ENCODE results near the gene CRB2.

CRB2 gene

DNA sequence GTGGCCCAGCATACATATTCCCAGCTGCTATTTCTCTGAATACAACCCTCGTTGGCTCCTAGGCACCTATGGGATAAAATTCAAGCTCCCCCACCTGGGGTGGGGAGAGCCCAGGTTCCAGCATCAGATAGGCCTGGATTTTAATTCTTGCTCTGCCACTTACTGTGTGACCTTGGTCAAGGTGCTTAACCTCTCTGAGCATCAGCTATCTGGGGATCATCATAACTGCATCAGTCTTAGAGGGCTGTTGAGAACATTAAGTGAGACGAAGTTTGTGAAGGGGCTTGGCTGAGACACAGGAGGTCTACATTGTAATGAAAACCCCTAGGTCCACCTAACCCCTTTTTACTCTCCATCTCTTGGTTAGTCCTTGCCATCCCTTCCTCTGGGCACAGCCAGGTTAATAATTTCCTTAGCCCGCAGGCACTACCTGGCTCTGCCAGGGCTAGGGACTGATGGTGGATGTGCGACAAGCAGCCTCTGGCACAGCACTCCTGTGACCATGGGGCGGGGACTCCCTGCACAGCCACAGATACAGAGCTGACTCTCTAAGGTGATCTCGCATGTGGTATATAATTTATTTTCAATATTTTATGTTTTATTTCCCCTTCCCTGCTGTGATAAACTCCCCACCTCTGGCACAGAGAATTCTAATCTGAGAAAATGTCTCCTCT, 68.7 kb downstream of the CRB2 start:
- DNase-seq: no peak

DNA sequence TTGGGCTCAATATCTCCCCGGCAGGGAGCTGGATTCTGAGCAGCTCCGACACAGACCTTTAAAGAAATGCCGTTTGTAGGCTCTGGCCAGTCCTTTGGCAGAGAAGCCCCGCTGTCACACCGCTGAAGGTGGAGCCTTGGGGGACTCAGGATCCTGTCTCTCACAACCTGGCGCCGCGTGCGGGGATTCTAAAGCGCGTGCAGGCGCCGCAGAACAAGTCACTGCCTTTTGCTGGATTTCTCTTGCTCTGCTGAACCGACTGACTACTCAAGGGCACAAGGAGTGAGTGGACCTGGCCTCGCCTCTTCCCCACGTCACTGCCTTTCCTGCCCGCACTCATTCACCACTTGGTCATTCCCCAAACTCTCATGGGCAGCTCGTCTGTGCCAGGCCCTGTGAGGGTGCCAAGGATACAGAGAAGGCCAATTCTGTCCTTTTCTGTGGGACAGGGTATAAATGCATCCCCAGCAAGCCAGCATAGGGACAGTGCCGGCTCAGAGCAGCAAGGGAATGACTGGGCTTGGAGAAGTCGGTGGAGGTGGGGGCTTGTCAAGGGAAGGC, 69.3 kb downstream of the CRB2 start:
- no peak for DNase-seq

DNA sequence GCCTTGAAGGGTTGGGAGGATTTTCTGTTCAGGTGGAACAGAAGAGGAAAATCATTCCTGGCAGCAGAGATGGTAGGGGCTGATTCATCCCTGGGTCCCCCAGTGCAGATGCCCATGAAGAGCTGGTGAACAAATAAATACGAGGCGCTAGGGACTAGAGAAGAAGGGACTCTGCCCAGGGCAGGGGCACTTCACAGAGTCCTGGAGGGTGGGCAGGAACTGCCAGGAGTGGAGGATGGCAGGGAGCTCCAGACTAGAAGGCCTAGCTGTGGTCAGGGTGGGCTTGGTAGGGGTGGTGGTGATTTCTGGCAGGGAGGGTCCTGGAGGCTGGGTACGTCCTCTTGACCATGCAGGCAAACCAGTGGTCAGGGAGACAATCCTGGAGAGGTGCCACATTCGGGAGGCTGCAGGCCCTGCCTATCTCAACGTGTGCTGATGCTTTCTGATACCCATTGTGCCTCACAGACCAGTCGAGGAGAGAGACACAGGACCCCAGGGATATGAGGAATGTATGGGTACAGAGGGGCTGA, 69.9 kb downstream of the CRB2 start:
- no peak for DNase-seq

- no peak for DNase-seq
Observed at GRCh38 chr9:123426406-123426805, 70.4 kb downstream of the CRB2 start.
